Effector memory CD4-positive, alpha-beta T cell (primary cell): Measurements from ENCODE around the gene ATG16L2.
"Not testable (repeated sequence)": the region's sequence is repeated elsewhere in the genome, so short reads cannot be mapped to it uniquely, and the experiment has no call there.

Source experiments
- DNase-seq, 3 donors: peaks; one replicate each; pipeline ENCODE4 v3.0.0-alpha.2; 2020
- H3K27ac ChIP-seq: 2 replicates; pipeline ENCODE4 v1.7.0; 2013; ENCODE audit warnings: mild to moderate bottlenecking, low read length, moderate library complexity; ENCODE audit not compliant: insufficient read depth, poor library complexity, severe bottlenecking
- H3K27me3 ChIP-seq: replicated peaks from 2 replicates; pipeline ENCODE4 v1.7.0; 2013; ENCODE audit warnings: mild to moderate bottlenecking, low read length; ENCODE audit not compliant: insufficient read depth, control insufficient read depth, poor library complexity, severe bottlenecking
- H3K36me3 ChIP-seq: 2 replicates; pipeline ENCODE4 v1.7.0; 2013; ENCODE audit warnings: mild to moderate bottlenecking, low read length, moderate library complexity; ENCODE audit not compliant: control insufficient read depth, insufficient read depth
- H3K4me1 ChIP-seq: 2 replicates; pipeline ENCODE4 v1.7.0; 2013; ENCODE audit warnings: low read length, mild to moderate bottlenecking; ENCODE audit not compliant: control insufficient read depth, insufficient read depth, poor library complexity, severe bottlenecking
- H3K4me3 ChIP-seq: 2 replicates; pipeline ENCODE4 v1.7.0; 2013; ENCODE audit warnings: low read length, low read depth, mild to moderate bottlenecking; ENCODE audit not compliant: insufficient read depth, poor library complexity, severe bottlenecking
- H3K9me3 ChIP-seq: 2 replicates; pipeline ENCODE4 v1.7.0; 2013; ENCODE audit warnings: mild to moderate bottlenecking, low read length, moderate library complexity; ENCODE audit not compliant: control insufficient read depth

The ATG16L2 gene

DNA sequence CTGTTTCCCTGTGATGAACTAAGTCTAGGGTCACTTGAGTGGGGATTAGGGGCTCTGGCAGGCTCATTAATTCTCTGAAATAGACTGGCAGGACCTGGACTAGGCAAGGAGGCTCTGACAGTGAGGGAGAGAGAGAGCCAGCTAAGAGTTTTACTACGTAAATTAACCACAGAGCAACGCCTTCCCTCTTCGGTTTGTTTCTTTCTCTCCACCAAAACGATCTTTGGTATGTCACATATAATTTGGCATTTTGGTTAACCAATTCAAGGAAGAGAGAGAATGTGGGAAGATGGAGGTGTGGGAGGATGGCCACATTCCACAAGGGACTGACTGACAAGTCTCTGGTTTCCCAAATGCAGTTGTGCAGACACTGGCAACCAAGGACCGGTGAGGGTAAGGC, 27.9 kb downstream of the ATG16L2 start:
- no peak for DNase-seq
- no peaks in the 10 kb centered on the region for H3K9me3 ChIP-seq
- peaks cover 33% of the 10 kb centered on the region for H3K36me3 ChIP-seq
- H3K4me1 ChIP-seq, result no peaks in the 10 kb centered on the region
- no peaks in the 10 kb centered on the region for H3K27me3 ChIP-seq
- no peak overlapping the region for H3K4me3 ChIP-seq
- H3K27ac ChIP-seq, result no peak overlapping the region

DNA sequence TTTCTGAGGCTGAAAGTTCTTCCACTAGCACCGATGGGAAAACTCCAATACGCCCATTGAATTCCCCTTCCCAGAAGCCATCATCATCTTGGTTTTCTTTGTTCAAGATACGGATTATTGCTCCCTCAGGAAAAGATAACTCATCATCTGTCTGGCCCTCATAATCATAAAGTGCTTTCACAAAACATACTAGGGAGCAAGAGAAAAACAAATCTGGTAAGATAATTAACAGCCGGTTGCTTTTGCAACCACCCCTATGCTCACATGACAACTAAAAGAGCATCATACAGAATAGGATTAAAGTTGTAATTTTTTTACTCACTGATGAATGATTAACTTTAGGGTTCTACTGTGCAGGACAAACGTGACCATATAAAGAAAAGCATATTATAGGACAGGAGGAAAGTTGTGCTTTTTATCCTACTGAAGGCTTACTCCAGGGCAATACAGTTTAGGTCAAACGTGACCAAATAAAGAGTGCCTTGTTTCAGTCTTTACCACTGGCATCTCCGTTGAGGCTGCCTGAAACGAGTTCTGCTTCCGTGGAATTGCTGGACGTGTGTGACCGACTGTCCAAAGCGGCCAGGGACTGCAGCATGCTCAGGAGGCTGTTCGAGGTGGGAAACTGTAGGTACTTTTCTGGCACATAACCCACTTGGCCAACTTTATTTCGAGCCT, 28.6 kb downstream of the ATG16L2 start:
- no peaks in the 10 kb centered on the region for H3K9me3 ChIP-seq
- no peaks in the 10 kb centered on the region for H3K4me1 ChIP-seq
- no peak overlapping the region for H3K27ac ChIP-seq
- DNase-seq, result no peak
- H3K36me3 ChIP-seq, result peaks cover 33% of the 10 kb centered on the region
- H3K27me3 ChIP-seq, result no peaks in the 10 kb centered on the region
- no peak overlapping the region for H3K4me3 ChIP-seq

DNA sequence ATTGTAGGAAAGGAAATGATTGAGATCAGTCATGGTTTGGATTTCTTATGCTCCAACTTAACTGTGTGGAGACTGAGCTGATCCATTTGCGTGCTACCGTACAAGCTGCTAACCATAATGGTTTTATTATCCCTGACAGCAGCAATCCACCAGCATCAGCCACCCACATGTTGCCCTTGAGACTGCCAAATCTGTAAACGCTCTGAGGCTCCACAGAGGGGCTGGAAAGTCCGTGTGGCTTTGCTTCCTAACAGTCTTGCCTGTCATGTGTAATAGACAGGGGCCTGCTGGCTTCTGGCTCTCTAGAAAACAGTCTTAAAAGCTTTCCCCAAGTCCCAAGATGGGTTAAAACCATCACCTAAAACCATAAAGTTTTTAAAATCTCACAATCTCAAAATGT, 30.1 kb downstream of the ATG16L2 start:
- no peaks in the 10 kb centered on the region for H3K9me3 ChIP-seq
- H3K4me1 ChIP-seq, result no peaks in the 10 kb centered on the region
- no peaks in the 10 kb centered on the region for H3K27me3 ChIP-seq
- no peak for DNase-seq
- H3K4me3 ChIP-seq, result no peak overlapping the region
- H3K27ac ChIP-seq, result no peak overlapping the region
- peaks cover 24% of the 10 kb centered on the region for H3K36me3 ChIP-seq

DNA sequence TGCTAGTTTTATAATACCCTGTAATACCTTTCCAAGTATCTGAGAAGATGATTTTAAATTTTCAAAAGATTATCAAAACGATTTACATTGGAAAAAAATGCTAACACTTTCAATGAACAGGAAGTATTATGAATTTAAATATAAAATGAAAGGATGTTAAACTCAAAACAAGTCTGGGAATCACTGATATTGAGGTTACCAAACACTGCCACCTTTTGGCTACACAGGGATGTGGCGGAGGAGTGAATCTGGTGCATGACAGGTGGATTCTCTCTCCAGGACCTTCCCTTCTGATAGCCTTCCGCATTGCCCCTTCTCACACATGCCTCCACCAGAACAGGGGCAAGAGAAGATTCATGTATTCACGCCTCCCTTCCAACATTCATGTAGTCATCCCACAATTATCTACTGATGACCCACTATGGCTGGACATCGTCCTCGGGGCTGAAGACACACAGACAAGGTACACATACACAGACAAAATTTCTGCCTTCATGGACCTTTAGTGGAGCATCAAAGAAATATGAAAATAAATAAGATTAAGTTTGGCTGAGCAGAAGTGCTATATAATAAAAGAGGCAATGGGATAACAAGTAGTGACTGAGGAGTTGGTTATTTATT, 34.7 kb downstream of the ATG16L2 start:
- H3K27ac ChIP-seq, result no peak overlapping the region
- no peak overlapping the region for H3K4me3 ChIP-seq
- H3K9me3 ChIP-seq, result no peaks in the 10 kb centered on the region
- DNase-seq, result peak in 1 of 3 donors; percentile 17
- H3K27me3 ChIP-seq, result no peaks in the 10 kb centered on the region
- H3K4me1 ChIP-seq, result no peaks in the 10 kb centered on the region
- peaks cover 10% of the 10 kb centered on the region for H3K36me3 ChIP-seq

DNA sequence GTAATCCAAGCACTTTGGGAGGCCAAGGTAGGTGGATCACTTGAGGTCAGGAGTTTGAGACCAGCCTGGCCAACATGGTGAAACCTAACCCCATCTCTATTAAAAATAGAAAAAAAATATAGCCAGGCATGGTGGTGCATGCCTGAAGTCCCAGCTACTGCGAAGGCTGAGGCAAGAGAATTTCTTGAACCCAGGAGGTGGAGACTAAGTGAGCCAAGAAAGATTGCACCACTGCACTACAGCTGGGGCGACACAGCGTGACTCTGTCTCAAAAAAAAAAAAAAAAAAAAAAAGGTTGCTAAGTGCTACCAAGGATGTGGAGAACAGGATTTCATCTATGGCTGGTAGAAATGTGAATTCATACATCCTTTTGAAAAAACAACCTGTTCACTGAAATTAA, 36.6 kb downstream of the ATG16L2 start:
- Histone ChIP-seq H3K4me3 (no peak overlapping the region), H3K9me3 (no peaks in the 10 kb centered on the region), H3K36me3 (no peaks in the 10 kb centered on the region), H3K27me3 (no peaks in the 10 kb centered on the region), H3K27ac (no peak overlapping the region), H3K4me1 (no peaks in the 10 kb centered on the region)
- DNase-seq, result no peak

DNA sequence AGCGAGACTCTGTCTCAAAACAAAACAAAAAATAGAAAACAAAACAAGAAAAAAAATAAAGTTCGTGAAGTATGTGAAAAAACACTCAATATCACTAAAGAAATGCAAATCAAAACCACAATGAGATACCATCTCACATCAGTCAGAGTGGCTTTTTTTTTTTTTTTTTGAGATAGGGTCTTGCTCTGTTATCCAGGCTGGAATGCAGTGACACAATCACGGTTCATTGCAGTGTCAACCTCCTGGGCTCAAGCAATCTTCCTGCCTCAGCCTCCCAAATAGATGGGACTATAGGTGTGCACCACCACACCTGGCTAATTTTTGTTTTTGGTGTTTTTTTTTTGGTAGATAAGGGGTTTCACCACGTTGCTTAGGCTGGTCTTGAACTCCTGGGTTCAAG, 37.5 kb downstream of the ATG16L2 start:
- no peak overlapping the region for H3K27ac ChIP-seq
- H3K9me3 ChIP-seq, result no peaks in the 10 kb centered on the region
- DNase-seq, result no peak
- no peak overlapping the region for H3K4me3 ChIP-seq
- no peaks in the 10 kb centered on the region for H3K27me3 ChIP-seq
- no peaks in the 10 kb centered on the region for H3K36me3 ChIP-seq
- H3K4me1 ChIP-seq, result no peaks in the 10 kb centered on the region

DNA sequence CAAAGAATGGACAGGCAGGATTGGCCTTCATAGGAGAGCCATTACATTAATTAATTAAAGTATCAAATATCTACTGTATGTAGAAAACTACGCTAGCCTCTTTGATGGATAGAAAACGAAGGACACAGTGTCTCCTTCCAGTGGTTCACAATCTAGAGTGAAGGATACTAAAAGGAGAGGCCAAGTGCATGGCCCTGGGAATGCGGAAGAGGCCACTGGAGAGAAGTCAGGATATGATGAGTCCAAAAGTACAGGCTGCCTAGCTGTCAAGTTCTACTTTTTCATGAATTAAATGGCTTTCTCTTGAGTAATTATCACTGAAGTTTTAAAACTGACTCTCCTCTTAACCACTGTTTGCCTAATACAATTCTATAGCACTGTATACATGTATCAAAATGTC, 41.9 kb downstream of the ATG16L2 start:
- H3K27ac ChIP-seq, result no peak overlapping the region
- DNase-seq, result no peak
- H3K9me3 ChIP-seq, result no peaks in the 10 kb centered on the region
- no peaks in the 10 kb centered on the region for H3K4me1 ChIP-seq
- no peak overlapping the region for H3K4me3 ChIP-seq
- H3K36me3 ChIP-seq, result no peaks in the 10 kb centered on the region
- H3K27me3 ChIP-seq, result no peaks in the 10 kb centered on the region

DNA sequence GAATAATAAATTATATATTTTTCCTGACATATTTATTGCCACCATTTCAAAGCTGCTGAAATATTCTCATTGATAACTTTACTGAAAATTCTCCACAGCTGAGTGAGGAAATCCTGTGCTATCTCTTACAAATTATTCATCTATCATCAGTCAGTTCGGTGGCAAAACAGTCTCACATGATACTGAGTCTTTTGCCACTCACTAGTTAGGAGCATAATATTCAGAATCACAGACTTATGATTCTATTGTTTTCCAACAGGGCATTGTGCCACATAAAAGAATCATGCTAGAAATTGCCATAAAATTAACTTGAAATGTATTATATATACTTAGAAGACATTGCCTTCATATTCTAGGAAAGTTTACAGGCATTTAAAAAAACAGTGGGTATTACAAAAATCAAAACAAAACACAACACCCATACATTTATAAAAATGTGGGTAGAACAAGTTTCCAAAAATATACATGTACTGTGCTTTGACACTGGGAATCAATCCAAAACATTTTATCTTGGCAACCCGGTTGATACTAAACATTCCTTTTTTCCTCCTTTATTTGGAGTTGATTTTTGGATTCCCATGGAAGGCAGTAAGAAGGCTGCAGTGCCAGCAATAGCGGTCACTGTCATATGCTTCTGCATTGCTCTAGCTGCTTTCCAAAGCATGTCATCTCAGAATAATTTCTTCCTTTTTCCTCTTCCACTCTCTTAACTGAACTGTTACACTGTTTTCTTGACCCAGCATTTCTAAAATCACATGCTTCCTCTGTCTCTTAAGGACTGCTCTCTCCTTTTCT, 42.5 kb downstream of the ATG16L2 start:
- no peak for DNase-seq
- no peak overlapping the region for H3K27ac ChIP-seq
- no peaks in the 10 kb centered on the region for H3K27me3 ChIP-seq
- no peaks in the 10 kb centered on the region for H3K36me3 ChIP-seq
- no peaks in the 10 kb centered on the region for H3K4me1 ChIP-seq
- H3K4me3 ChIP-seq, result no peak overlapping the region
- H3K9me3 ChIP-seq, result no peaks in the 10 kb centered on the region

DNA sequence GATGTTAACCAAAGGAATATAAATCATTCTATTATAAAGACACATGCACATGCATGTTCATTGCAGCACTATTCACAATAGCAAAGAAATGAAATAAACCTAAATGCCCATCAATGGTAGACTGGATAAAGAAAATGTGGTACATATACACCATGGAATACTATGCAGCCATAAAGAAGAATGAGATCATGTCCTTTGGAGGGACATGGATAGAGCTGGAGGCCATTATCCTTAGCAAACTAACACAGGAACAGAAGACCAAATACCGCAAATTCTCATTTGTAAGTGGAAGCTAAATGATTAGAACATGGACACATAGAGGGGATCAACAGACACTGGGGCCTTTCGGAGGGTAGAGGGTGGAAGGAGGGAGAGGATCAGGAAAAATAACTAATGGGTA, 44.1 kb downstream of the ATG16L2 start:
- H3K4me3 ChIP-seq, H3K27me3 ChIP-seq, H3K27ac ChIP-seq, H3K4me1 ChIP-seq, H3K36me3 ChIP-seq, DNase-seq, H3K9me3 ChIP-seq: not testable (repeated sequence)

DNA sequence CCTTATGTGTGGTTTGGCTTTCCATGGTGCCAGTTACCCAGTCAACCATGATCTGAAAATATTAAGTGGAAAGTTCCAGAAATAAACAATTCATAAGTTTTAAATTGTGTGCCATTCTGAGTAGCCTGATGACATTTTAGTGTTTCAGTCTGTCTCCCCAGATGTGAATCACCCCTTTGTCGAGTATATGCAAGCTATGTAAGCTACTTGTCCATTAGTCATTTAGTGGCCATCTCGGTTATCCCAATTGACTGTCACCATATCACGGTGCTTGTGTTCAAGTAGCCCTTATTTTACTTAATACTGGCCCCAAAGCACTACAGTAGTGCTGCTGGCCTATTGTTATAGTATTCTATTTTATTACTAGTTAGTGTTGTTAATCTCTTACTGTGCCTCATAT, 44.9 kb downstream of the ATG16L2 start:
- Histone ChIP-seq H3K36me3 (no peaks in the 10 kb centered on the region), H3K27ac (no peak overlapping the region), H3K4me3 (no peak overlapping the region), H3K9me3 (no peaks in the 10 kb centered on the region), H3K27me3 (no peaks in the 10 kb centered on the region), H3K4me1 (no peaks in the 10 kb centered on the region)
- no peak for DNase-seq
